H9 (cell line): ENCODE results near the gene KIF21B. TPM values are rescaled to one million over a fixed set of nuclear protein-coding genes. Genes with fewer than 3 reads are reported as not detected.

ENCODE experiments used
- DNase-seq: peaks from one replicate; pipeline ENCODE4 v3.0.0-alpha.2; 2017
- H2AFZ ChIP-seq: one replicate; pipeline ENCODE4 v1.6.1; 2013; ENCODE audit warnings: mild to moderate bottlenecking, low read length, control low read depth, moderate library complexity
- H2AK5ac ChIP-seq: 2 replicates; pipeline ENCODE4 v1.6.1; 2013; ENCODE audit warnings: low read length, control low read depth, mixed read lengths; ENCODE audit not compliant: insufficient read length
- H2BK120ac ChIP-seq: one replicate; pipeline ENCODE4 v1.6.1; 2013; ENCODE audit warnings: low read depth, mild to moderate bottlenecking, low read length, control low read depth, inconsistent platforms; ENCODE audit not compliant: poor library complexity, severe bottlenecking
- H2BK12ac ChIP-seq: 2 replicates; pipeline ENCODE4 v1.6.1; 2013; ENCODE audit warnings: low read length, control low read depth, mixed read lengths, low read depth; ENCODE audit not compliant: insufficient read length
- H2BK15ac ChIP-seq: 2 replicates; pipeline ENCODE4 v1.6.1; 2013; ENCODE audit warnings: low read depth, low read length, control low read depth
- H2BK20ac ChIP-seq: one replicate; pipeline ENCODE4 v1.6.1; 2013; ENCODE audit warnings: low read depth, mild to moderate bottlenecking, low read length, control low read depth, inconsistent platforms; ENCODE audit not compliant: poor library complexity, severe bottlenecking
- H2BK5ac ChIP-seq: 2 replicates; pipeline ENCODE4 v1.6.1; 2013; ENCODE audit warnings: low read length, control low read depth, mixed read lengths; ENCODE audit not compliant: insufficient read length
- H3K14ac ChIP-seq: 2 replicates; pipeline ENCODE4 v1.6.1; 2013; ENCODE audit warnings: low read length, control low read depth; ENCODE audit not compliant: insufficient read depth
- H3K18ac ChIP-seq: 2 replicates; pipeline ENCODE4 v1.6.1; 2013; ENCODE audit warnings: low read depth, mild to moderate bottlenecking, mixed read lengths, low read length, control low read depth; ENCODE audit not compliant: insufficient read length
- H3K23ac ChIP-seq: 2 replicates; pipeline ENCODE4 v1.6.1; 2013; ENCODE audit warnings: low read length, control low read depth, mixed read lengths, low read depth; ENCODE audit not compliant: insufficient read length
- H3K23me2 ChIP-seq: 2 replicates; pipeline ENCODE4 v1.6.1; 2013; ENCODE audit warnings: low read depth, mild to moderate bottlenecking, mixed read lengths, low read length, control low read depth; ENCODE audit not compliant: insufficient read length, poor library complexity, severe bottlenecking
- H3K27ac ChIP-seq: 2 replicates; pipeline ENCODE4 v1.5.1; 2013; ENCODE audit warnings: low read length, control low read depth, mixed read lengths, low read depth; ENCODE audit not compliant: insufficient read length
- H3K27me3 ChIP-seq: 2 replicates; pipeline ENCODE4 v1.6.1; 2013; ENCODE audit warnings: low read length, control low read depth, inconsistent platforms; ENCODE audit not compliant: insufficient read depth
- H3K4ac ChIP-seq: 2 replicates; pipeline ENCODE4 v1.6.1; 2013; ENCODE audit warnings: low read depth, mild to moderate bottlenecking, control low read depth, inconsistent platforms, low read length, moderate library complexity
- H3K4me1 ChIP-seq: 2 replicates; pipeline ENCODE4 v1.6.1; 2013; ENCODE audit warnings: low read length, control low read depth, inconsistent platforms; ENCODE audit not compliant: insufficient read depth
- H3K4me2 ChIP-seq: 2 replicates; pipeline ENCODE4 v1.6.1; 2013; ENCODE audit warnings: low read length, control low read depth, mixed read lengths; ENCODE audit not compliant: insufficient read length, insufficient read depth
- H3K56ac ChIP-seq: 2 replicates; pipeline ENCODE4 v1.6.1; 2013; ENCODE audit warnings: low read depth, mild to moderate bottlenecking, mixed read lengths, low read length, control low read depth; ENCODE audit not compliant: insufficient read length
- H3K79me1 ChIP-seq: 2 replicates; pipeline ENCODE4 v1.6.1; 2013; ENCODE audit warnings: low read depth, mild to moderate bottlenecking, moderate library complexity, low read length, control low read depth, inconsistent platforms; ENCODE audit not compliant: insufficient read depth, poor library complexity, severe bottlenecking
- H3K79me2 ChIP-seq: 2 replicates; pipeline ENCODE4 v1.6.1; 2013; ENCODE audit warnings: low read length, control low read depth, inconsistent platforms; ENCODE audit not compliant: insufficient read depth
- H3K9ac ChIP-seq: 2 replicates; pipeline ENCODE4 v1.6.1; 2013; ENCODE audit warnings: low read length, control low read depth, mixed read lengths; ENCODE audit not compliant: insufficient read length; ENCODE audit errors: extremely low read depth
- H3K9me3 ChIP-seq: one replicate; pipeline ENCODE4 v1.6.1; 2013; ENCODE audit warnings: low read depth, low read length, inconsistent platforms; ENCODE audit not compliant: control insufficient read depth
- H3T11ph ChIP-seq: one replicate; pipeline ENCODE4 v1.6.1; 2013; ENCODE audit warnings: mild to moderate bottlenecking, low read length, control low read depth, inconsistent platforms
- H4K20me1 ChIP-seq: one replicate; pipeline ENCODE4 v1.6.1; 2013; ENCODE audit not compliant: control insufficient read depth, insufficient read length, insufficient read depth
- H4K5ac ChIP-seq: 2 replicates; pipeline ENCODE4 v1.6.1; 2013; ENCODE audit warnings: low read depth, mild to moderate bottlenecking, mixed read lengths, low read length, control low read depth; ENCODE audit not compliant: insufficient read length
- H4K8ac ChIP-seq: replicated peaks from 2 replicates; pipeline ENCODE4 v1.6.1; 2013; ENCODE audit warnings: low read length, control low read depth, mixed read lengths, low read depth; ENCODE audit not compliant: insufficient read length
- H4K91ac ChIP-seq: 2 replicates; pipeline ENCODE4 v1.6.1; 2013; ENCODE audit warnings: low read depth, mild to moderate bottlenecking, moderate library complexity, mixed read lengths, low read length, control low read depth; ENCODE audit not compliant: insufficient read length
- H3K27ac Mint-ChIP-seq, 3 experiments: 2 replicates in 2 of 3; 3 replicates in 1 of 3; pipeline ENCODE4 v1.8.0; 2020 to 2021; ENCODE audit warnings: mixed read lengths in 3 of 3, mild to moderate bottlenecking in 1 of 3, moderate library complexity in 1 of 3
- H3K27me3 Mint-ChIP-seq: 2 replicates; pipeline ENCODE4 v1.8.0; 2021; ENCODE audit warnings: low read depth, mild to moderate bottlenecking, moderate library complexity, mixed read lengths
- H3K36me3 Mint-ChIP-seq, 3 experiments: 2 replicates in 2 of 3; 3 replicates in 1 of 3; pipeline ENCODE4 v1.8.0; 2020 to 2021; ENCODE audit warnings: low read depth in 3 of 3, mixed read lengths in 3 of 3; ENCODE audit not compliant: insufficient read depth in 1 of 3
- H3K4me1 Mint-ChIP-seq, 2 experiments: 2 replicates each; pipeline ENCODE4 v1.8.0; 2020; ENCODE audit warnings: mixed read lengths in 2 of 2
- H3K4me3 Mint-ChIP-seq, 2 experiments: 2 replicates in 1 of 2; 3 replicates in 1 of 2; pipeline ENCODE4 v1.8.0; 2020 to 2021; ENCODE audit warnings: mild to moderate bottlenecking in 2 of 2, mixed read lengths in 2 of 2, moderate library complexity in 1 of 2
- H3K9me3 Mint-ChIP-seq, 2 experiments: 2 replicates in 1 of 2; 3 replicates in 1 of 2; pipeline ENCODE4 v1.8.0; 2020; ENCODE audit warnings: mild to moderate bottlenecking in 2 of 2, mixed read lengths in 2 of 2, moderate library complexity in 1 of 2
- CTCF ChIP-seq: fragments of 200-600 bp; sonication (generic); conservative IDR thresholded peaks from 3 replicates; pipeline ENCODE4 v1.8.0; 2021; ENCODE audit warnings: antibody characterized with exemption, mild to moderate bottlenecking
- WGBS: extraction: QIAGEN DNeasy Blood & Tissue Kit; methylation state at CpG from one replicate; pipeline ENCODE4 v1.1.7; 2013; ENCODE audit warnings: missing lambda C conversion rate, low lambda C conversion rate, mixed read lengths; ENCODE audit not compliant: insufficient read length; ENCODE audit errors: extremely low coverage; 5-methylcytosine and 5-hydroxymethylcytosine counted together
- total RNA-seq: library from RNA; stranded (reverse); gene quantifications from 2 replicates; pipeline ENCODE4 v1.2.1, GENCODE V29; 2021

The KIF21B gene
- total RNA-seq, 1 experiment from 2014 or later = 7.5 TPM

GRCh38 chr1:201061049-201061448 is 37.5 kb upstream of the KIF21B start:
- Histone ChIP-seq H3K4me2 (no peak overlapping the region), H3K23me2 (no peaks in the 10 kb centered on the region), H3K23ac (no peak overlapping the region), H3K79me2 (no peaks in the 10 kb centered on the region), H2BK15ac (no peak overlapping the region), H3K27me3 (no peaks in the 10 kb centered on the region), H3T11ph (no peak overlapping the region), H4K5ac (no peak overlapping the region), H3K9me3 (no peaks in the 10 kb centered on the region), H3K79me1 (no peaks in the 10 kb centered on the region), H3K14ac (no peak overlapping the region), H2AK5ac (no peak overlapping the region), H2BK5ac (no peak overlapping the region), H4K8ac (no peak overlapping the region), H3K4me1 (peaks cover 5% of the 10 kb centered on the region; the same call in 1 of the 2 replicates), H3K18ac (no peak overlapping the region), H4K91ac (no peak overlapping the region), H2BK120ac (no peak overlapping the region), H2BK20ac (no peak overlapping the region), H3K9ac (no peak overlapping the region), H2BK12ac (no peak overlapping the region), H3K56ac (no peak overlapping the region), H3K4ac (no peak overlapping the region), H4K20me1 (no peaks in the 10 kb centered on the region), H3K27ac (no peak overlapping the region), H2AFZ (no peak overlapping the region)
- H3K27me3 Mint-ChIP-seq = peaks cover 6% of the 10 kb centered on the region
- no peak for TF ChIP-seq CTCF
- H3K27ac Mint-ChIP-seq = no peak overlapping the region
- WGBS = no CpG with 5 or more reads among the region's 4 CpGs
- H3K9me3 Mint-ChIP-seq = no peaks in the 10 kb centered on the region
- H3K36me3 Mint-ChIP-seq = no peaks in the 10 kb centered on the region
- H3K4me1 Mint-ChIP-seq = peaks cover 21 to 36% of the 10 kb centered on the region in 2 experiments
- DNase-seq = no peak
- H3K4me3 Mint-ChIP-seq = no peak overlapping the region
